A549 treated with Mapracorat at 1 μM for 4 hours (cell line): ENCODE measurements around the gene SETX. TPM values are rescaled to one million over a fixed set of nuclear protein-coding genes. Genes with fewer than 3 reads are reported as not detected.

Experiments
- total RNA-seq: library from RNA; stranded (reverse); fragments of 200-300 nt; extraction: Qiagen RNA extraction; gene quantifications from 5 replicates; pipeline ENCODE4 v1.2.3, GENCODE V29; 2022

The SETX gene, protein sequence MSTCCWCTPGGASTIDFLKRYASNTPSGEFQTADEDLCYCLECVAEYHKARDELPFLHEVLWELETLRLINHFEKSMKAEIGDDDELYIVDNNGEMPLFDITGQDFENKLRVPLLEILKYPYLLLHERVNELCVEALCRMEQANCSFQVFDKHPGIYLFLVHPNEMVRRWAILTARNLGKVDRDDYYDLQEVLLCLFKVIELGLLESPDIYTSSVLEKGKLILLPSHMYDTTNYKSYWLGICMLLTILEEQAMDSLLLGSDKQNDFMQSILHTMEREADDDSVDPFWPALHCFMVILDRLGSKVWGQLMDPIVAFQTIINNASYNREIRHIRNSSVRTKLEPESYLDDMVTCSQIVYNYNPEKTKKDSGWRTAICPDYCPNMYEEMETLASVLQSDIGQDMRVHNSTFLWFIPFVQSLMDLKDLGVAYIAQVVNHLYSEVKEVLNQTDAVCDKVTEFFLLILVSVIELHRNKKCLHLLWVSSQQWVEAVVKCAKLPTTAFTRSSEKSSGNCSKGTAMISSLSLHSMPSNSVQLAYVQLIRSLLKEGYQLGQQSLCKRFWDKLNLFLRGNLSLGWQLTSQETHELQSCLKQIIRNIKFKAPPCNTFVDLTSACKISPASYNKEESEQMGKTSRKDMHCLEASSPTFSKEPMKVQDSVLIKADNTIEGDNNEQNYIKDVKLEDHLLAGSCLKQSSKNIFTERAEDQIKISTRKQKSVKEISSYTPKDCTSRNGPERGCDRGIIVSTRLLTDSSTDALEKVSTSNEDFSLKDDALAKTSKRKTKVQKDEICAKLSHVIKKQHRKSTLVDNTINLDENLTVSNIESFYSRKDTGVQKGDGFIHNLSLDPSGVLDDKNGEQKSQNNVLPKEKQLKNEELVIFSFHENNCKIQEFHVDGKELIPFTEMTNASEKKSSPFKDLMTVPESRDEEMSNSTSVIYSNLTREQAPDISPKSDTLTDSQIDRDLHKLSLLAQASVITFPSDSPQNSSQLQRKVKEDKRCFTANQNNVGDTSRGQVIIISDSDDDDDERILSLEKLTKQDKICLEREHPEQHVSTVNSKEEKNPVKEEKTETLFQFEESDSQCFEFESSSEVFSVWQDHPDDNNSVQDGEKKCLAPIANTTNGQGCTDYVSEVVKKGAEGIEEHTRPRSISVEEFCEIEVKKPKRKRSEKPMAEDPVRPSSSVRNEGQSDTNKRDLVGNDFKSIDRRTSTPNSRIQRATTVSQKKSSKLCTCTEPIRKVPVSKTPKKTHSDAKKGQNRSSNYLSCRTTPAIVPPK (N-terminal part only)
- total RNA-seq: 18.5 to 20.6 TPM (median 19.9 TPM) in 5 replicates

DNA sequence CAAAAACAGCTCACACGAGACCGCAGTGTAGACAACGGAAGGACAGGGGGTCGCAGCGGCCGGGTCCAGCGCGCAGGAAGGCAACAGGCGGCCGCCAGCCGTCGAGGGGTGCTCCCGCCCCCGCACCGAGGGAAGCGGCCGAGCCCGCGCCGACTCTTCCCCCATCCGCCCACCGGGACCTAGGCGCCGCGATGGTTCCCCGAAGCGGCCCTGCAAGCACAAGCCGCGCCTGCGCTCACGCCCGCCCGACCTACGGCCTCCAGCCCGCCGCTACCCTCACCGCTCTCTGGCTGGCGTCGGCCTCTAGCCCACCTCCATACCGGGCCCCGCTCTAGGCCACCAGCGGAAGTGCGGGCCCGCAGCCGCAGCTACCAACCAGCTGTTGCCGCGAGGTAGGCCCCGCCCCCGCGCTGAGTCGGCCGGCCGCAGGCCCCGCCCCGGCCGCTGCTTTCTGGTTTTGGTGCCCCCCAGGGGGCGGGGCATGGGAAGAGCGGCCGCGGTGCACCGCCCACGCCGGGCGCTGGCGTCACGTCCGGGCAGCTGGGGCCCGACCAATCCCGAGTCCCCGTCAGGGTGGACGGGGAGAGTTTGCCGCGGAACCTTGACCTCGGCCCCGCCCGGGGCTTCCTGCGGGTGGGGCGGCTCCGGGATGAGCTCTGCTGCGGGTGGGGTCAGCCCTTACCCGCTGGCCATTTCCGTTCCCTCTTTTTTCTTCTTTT, at the start of gene SETX:
TSS of gene SETX (minus strand) at position 350 of the 719 bp plus-strand sequence. CDS start 5,558 bp downstream, outside the sequence.

Other genes starting within 250 kb of the SETX start
- gene NTNG2, start 192.9 kb downstream of the SETX start, total RNA-seq: 0.98 to 3.1 TPM (median 2.1 TPM) in 5 replicates
- 14.3 to 17.0 TPM (median 15.0 TPM) in 5 replicates for gene TTF1, start 51.9 kb upstream of the SETX start, total RNA-seq
- gene CFAP77, start 55.2 kb upstream of the SETX start, total RNA-seq: 0.08 to 0.19 TPM (median 0.17 TPM) in 4 of 5 replicates, not detected in the other
- 0.07 TPM in 1 of 5 replicates, not detected in the others for gene BARHL1, start 227.6 kb upstream of the SETX start, total RNA-seq